ENCODE data around the gene SLC4A9. TPM values are rescaled to one million over a fixed set of nuclear protein-coding genes. Genes with fewer than 3 reads are reported as not detected.
"Not testable (repeated sequence)": the region's sequence is repeated elsewhere in the genome, so short reads cannot be mapped to it uniquely, and the experiment has no call there.

Gene SLC4A9
- total RNA-seq, 1 donor from 2014 or later, result 0.86 TPM

DNA sequence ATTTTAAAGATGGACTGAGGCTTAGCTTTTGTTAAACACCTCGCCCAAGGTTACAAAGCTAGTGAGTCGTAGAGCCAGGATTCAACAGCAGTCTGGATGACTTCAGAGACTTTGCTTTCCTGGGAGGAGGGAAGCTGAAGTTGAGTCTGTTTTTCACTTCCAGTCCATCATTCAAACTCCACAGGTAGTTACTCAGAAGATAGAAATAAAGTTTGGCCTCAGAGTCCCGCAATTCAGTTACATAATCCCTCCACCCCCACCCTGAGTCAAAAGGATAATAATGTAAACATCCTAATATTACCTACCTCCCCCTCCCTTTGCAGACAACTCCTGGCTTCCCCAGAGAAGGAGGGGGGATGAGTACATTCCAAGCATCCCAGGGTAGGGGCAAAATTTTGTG is 21.7 kb upstream of the SLC4A9 start:
- no peak for DNase-seq (ENCODE audit: low spot score)

DNA sequence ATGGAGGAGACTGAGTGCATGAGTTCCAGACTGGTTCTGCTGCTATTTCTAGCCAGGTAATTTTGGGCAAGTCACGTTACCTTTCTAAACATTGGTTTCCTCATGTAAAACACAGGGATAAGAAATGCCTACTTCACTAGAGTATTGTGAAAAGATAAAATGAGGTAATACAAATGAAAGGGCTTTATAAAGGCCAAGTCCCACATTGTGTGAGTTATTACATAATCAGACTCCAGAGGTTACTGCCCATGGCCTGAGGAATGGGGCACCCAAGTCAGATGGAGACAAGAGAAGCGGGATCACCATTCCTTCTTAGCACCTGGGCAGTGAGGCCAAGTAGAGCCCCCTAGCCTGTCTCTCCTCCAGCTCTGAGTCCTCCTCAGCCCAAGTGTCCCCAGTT is 21.1 kb upstream of the SLC4A9 start:
- no peak for DNase-seq (ENCODE audit: low spot score)

DNA sequence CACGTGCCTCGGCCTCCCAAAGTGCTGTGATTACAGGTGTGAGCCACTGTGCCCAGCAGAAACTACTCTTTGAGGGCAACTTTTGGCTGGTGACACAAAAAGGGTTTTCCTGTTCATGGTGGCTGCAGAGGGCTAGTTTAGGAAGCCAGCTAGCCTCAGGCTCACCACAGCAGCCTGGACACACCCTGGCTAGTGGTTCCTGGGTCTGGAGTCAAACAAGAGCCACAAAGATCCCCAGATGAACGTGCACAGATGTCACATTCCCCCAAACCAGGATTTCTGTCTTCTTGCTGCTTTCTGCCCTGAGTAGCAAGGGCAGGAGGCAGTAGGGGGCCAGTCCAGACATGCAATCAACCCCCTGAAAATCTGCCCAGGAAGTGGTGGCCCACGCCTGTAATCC is 20.4 kb upstream of the SLC4A9 start:
- DNase-seq (ENCODE audit: low spot score), result no peak

DNA sequence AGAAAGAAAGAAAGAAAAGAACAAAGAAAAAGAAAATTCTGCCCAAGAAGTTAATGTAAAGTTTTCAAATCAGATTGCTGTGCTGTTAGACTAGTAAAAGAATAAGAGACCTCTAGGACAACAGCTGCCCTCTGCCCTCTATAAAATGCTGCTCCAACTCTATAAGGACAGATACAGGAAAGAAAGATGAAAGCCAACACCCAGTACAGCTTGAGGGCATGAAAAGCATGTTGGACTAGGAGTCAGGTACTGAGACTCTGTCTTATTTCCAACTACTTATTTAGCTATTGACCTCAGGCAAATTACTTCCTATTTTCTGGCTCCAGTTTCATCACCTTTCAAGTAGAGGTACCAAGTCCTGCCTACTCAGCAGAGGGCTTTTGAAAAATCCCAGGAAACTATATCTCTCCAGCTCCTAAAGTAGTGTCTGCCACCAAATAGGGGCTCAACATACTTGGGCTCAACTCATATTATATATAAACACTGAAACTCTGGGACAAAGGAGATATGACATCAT is 19.3 kb upstream of the SLC4A9 start:
- DNase-seq (ENCODE audit: low spot score), result no peak

DNA sequence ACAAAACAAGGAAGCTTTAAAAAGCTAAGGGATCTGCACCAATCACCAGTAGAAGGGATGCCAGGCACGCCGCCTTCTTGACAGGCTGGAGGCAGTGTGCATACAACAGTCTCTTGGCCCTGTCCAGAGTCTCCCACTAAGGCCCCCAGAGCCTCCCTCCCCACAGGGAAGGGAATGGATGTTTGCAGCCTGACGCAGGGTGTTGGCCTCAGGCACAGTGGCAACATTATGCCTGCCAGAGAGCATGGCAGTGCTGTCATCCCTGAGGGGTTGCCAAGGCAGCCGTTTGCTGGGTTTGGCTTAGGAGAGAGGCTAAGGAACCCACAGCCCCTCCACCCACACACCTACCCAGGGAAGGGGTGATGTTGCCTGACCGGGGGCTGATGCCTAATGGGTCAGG is 18.4 kb upstream of the SLC4A9 start:
- peak; percentile 51 for DNase-seq (ENCODE audit: low spot score)

DNA sequence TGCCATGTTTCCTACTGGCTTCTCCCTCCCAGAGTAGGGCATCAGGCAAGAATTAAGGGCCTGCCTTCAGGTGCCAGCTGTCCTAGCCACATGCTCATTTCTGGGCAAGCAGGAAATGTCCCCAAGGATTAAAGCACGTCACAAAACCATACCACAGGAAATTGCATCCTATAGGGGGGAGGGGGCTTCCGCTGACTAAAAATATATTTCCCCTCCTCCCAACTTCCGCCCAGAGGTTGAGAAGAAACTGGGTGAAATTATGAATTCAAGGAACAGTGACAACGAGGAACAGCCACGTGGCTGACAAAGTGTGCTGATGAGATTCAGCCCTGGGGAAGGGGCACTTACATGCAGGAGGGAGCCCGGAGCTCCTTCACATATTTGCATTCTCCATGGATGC is 17.7 kb upstream of the SLC4A9 start:
- DNase-seq (ENCODE audit: low spot score), result peak; percentile 42

DNA sequence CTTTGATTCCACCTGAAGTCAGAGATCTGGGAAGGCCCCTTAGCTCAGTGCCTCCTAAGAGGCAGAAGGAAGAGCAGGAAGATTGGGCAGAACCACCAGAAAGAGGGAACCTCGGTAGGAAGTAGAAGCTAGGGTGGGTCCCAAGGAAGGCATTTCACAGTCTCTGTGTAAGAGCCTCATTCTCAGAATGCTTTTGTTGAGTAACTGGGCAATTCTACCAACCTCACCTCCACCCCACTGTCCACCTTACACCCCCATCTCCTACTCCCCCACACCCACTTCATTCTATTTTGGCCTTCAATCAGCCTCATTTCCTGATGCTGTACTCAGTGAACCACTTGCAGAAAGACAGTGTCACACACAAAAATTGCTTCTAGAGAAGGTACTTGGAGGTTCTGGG is 17.1 kb upstream of the SLC4A9 start:
- DNase-seq (ENCODE audit: low spot score), result no peak

DNA sequence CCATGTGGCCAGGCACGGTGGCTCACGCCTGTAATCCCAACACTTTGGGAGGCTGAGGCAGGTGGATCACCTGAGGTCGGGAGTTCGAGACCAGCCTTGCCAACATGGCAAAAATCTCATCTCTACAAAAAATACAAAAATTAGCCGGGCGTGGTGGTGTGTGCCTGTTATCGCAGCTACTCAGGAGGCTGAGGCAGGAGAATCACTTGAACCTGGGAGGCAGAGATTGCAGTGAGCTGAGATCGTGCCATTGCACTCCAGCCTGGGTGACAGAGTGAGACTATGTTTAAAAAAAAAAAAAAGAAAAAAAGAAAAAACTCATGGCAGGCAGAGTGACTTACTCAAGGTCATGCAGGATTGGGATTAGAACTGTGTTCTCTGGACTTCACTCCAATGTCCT is 16.1 kb upstream of the SLC4A9 start:
- DNase-seq (ENCODE audit: low spot score), result not testable (repeated sequence)

DNA sequence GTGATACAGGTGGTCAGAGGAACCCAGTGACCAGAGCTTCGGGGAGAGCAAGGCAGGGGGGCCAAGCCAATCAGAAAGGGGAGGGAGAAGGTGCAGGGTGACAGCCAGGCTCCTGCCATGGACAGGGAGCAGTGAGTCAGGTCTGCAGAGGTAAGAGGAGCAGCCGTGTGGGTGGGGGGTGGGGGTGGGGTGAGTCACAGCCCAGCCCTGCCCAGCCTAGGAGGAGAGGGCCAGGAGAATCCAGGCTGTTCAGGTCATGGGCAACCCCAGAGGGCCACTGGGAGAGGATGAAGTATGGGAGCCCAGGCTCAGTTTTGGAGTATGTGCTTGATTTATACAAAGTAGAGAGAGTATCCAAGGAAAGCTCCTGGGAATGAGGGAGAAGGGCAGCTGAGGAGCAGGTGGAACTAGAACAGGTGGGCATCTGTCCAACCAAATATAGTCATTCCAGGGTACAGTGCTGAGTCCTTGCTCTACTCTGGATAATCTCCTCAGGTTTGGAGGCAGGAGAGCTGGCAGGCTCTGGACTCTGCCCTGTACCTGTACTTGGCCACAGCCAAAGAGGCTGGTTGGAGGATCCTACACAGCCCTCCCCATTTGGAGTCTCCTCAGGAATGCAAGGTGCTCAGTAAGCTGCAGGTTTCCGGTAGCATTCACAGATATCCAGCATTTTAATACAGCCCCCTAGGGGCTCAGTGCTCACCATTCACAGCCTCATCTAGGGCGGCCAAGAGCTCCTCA is 15.1 kb upstream of the SLC4A9 start:
- DNase-seq (ENCODE audit: low spot score), result peak; percentile 61

DNA sequence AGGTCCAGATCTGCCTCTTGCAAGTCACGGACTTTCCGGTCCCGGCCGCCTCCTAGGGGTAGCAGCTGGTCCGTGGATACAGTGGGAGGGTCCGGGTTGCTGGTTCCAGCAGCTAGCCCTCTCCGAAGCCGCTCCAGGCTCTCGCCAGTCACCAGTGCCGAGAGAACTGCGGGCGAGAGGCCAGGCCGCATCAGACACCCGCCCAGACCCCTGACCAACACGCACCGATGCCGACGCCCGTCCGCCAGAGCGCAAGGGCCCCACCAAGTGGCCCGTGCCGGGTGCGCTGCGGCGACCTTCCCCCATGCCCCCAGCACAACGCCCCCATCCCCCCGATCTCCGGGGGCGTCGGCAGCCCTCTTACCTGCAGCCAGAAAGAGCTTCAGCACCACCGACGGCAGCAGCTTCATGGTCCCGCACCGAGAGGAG is 14.1 kb upstream of the SLC4A9 start:
- DNase-seq (ENCODE audit: low spot score), result peak; percentile 45

DNA sequence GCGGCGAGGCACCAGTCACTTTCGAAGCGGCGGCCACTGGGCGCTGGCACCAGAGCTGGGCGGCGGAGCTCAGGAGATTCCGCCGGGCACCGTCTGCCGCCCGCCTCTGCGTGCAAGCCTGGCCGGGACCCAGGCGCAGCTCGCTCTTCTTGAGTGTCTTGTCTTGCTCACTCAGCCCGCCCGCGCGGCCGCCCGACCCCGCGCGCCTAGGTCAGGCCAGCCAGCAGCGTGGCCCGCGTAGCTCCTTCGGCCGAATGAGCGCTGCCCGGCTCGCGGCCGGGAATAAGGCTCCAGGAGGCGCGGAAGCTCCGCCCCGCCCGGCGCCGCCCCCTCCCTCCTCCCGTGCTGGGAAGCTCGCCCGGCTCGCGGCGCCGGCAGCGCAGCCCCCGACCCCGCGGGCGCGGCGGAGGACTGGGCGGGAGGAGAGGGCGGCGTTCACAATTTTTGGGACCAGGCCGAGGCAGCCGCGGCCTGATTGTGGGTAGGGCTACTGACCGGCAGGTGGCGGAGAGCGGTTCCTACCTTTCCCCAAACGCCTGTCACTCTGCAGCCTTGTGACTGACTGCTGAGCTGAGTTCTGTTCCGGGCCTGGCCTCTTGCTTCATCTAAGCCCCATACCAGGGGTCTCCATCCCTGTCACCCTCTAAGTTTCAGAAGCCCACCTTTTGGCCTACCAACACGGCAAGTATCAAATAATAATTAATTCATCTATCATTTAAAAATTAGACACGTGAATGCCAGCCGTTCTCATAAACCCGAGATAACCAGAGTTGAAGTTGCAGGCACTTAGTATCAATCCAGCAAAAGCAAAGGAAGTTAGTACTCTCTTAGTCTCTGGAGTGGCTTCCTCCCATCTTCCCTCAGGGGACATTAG is 13.4 kb upstream of the SLC4A9 start, which contains the start of gene HBEGF:
HBEGF (minus strand) TSS at position 256 of the 874 bp plus-strand sequence. CDS start 275 bp downstream, outside the sequence.
- DNase-seq (ENCODE audit: low spot score), result peak; percentile 84

DNA sequence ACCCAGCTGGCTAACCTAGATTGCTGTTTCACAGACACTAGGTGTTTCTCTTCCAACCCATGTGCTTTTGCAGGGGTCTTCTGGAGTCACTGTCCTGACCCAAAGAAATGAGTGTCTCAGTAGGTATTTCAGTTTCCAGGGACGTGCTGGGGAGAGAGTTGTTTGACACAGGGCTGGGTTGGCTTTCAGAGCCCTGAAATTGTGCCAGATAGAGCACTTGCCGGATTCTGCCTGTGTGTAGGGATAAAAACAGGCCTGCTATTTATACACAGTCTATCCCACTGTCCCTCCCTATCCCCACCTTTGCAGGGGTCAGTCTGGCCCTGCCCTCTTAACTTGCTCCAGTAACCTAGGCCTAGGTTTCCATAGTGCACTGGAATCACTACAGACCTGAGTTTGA is 12.6 kb upstream of the SLC4A9 start:
- DNase-seq (ENCODE audit: low spot score), result no peak

DNA sequence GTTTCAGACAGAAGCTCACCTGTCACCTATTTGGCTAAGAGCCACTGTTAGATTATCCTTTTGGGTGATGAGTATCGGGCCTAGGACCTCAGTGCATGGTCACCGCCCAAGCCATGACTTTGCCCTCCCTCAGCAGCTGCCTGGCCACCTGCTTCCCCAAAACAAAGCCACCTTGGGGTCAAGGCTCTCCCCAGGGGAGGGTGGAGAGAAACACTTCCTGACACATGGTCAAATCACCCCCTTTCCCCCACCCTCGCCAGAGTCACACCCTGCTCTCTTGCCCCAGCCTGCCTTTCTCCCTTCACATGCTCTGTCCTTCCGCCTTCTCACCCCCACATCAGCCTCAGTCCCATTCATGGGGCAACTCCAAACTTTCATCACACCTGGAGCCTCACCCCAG is 11.9 kb upstream of the SLC4A9 start:
- no peak for DNase-seq (ENCODE audit: low spot score)

DNA sequence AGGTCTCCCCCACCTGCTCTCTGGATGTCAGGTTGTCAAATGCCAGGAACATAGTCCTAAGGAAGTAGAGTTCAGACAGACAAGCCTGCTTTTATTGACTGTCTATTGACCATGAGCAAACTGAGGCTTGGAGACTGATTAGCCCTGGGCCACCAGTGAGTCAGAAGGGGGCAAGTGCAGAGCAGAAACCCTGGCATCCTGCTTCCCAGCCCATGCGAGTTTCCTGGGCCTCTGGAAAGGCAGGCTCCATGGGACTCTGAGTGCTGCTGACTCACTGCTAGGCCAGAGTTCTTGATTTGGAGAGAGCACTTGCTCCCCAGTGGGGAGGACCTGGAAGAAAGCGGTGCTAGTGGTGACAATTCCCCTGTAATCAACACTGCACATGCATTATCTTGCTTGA is 10.8 kb upstream of the SLC4A9 start:
- DNase-seq (ENCODE audit: low spot score), result peak; percentile 49

DNA sequence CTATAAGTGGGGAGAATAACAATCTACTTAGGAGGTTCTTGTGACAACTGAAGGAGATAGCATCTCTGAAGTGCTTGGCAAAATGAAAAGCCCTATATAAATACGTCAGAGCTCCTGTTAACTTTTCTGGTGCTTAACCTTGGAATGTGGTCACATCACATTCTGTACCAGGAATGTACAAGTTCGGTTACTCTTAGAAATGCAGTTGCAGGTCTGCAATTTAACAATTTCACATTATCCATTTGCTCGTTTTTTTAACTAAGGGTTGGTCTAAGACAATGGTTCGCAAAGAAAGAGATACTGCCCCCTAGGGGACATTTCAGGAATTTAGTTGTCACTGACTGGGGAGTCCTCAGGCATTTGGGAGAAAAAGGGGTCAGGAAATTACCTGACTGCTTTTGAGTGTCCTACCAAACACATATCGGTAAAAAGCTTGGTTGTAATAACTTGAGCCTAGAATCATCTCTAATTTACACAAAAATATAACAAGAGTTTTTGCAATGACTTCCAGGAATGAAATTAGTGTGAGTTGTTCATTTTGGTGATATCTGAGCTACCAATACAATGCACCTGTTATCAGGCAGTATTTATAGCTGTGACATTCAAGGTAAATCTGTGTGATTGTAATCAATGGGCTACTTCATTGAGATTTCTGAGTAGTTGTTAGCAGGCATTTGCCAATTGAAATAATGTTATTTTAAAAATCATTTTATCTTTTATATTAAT is 8.2 kb upstream of the SLC4A9 start:
- peak; percentile 80 for DNase-seq (ENCODE audit: low spot score)

DNA sequence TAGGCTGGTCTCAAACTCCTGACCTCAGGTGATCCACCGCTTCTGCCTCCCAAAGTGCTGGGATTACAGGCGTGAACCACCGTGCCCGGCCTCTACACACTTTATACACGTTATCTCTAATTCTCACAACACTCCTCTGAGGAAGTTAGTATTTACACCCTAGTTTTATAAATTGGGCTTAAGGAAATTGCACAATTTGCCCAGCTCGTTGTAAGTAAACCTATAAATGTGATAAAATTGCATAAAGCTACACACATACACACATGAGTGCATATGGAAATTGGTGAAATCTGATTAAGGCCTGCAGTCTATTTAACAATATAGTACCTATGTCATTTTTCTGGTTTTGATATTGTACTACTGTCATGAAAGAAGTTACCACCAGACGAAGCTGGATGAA is 4.4 kb upstream of the SLC4A9 start:
- DNase-seq (ENCODE audit: low spot score), result no peak

DNA sequence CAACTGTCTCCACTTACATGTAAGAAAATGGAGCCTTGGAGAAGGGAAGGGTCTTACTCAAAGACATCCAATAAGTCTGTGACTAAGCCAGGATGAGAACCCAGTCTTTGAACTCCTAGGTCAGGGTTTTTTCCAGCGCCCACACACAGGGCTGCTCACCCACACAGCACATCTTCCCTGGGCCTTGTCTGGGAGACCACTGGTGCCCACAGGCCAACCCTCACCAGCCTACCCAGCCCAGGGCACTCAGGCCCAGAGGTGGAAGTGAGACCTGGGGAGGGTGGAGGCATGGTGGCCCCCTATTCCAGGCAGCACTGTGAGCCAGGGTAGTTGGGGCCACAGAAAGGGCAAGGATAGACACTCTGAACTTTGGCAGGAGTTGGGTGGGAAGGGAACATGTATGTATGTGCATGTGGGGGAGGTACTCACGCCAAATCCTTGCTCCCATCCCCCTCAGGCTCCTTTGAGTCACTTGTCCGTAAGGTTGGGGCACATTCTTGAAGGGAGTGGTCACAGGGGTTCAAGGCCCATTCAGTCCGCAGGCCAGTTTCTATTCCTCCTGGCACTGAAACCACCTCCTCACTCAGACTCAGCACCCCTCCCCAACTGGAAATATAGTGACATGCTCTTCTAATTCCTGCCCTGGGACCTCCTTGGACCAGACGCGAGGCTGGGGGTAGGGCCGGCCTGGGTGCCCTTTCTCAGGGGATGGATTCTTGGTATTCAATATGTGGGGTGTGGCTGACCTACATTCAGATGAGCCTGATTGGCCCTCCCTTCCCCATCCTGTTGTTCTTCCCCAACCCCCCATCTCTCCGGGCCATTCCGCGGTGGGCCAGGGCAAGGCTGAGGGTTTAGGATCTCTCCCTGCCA is 2.9 kb upstream of the SLC4A9 start:
- no peak for DNase-seq (ENCODE audit: low spot score)

DNA sequence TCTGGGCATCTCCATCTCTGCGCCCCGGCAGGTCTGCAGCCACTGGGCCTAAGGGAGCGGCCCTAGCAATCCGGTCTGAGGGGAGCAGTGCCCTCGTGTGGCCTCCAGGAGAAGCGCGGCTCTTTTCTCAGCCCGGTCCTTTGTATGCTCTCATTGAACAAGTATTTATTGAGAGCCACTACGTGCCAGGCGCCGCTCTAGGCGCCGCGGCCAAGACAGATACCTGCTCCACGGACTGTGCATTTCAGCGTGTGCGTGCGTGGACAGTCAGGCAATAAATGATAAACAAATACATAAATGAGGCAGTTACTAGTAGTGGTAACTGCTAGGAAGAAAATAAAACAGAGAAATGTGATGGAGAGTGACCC is 2.3 kb upstream of the SLC4A9 start:
- peak; percentile 92 for DNase-seq (ENCODE audit: low spot score)

DNA sequence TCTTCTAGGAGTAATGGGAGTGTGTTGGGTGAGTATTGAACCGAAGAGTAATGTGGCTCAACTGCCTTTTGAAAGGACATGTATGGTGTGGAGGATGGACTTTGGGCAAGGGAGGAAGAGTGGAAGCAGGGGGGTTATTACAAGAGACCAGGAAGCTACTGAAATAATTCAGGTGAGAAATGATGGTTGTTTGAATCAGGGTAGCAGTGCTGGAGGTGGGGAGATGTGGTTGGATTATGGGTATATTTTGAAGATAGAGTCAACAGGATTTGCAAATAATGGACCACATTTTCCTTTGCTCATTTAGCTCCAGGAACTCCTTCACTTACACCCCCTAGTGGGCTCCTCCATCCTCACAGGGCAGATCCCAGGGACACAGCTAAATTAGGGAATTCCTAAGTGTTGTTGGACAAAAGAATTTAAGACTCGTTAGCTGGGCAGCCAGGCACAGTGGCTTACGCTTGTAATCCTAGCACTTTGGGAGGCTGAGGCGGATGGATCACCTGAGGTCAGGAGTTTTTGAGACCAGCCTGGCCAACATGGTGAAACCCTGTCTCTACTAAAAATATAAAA is 1.2 kb upstream of the SLC4A9 start:
- DNase-seq (ENCODE audit: low spot score), result no peak

DNA sequence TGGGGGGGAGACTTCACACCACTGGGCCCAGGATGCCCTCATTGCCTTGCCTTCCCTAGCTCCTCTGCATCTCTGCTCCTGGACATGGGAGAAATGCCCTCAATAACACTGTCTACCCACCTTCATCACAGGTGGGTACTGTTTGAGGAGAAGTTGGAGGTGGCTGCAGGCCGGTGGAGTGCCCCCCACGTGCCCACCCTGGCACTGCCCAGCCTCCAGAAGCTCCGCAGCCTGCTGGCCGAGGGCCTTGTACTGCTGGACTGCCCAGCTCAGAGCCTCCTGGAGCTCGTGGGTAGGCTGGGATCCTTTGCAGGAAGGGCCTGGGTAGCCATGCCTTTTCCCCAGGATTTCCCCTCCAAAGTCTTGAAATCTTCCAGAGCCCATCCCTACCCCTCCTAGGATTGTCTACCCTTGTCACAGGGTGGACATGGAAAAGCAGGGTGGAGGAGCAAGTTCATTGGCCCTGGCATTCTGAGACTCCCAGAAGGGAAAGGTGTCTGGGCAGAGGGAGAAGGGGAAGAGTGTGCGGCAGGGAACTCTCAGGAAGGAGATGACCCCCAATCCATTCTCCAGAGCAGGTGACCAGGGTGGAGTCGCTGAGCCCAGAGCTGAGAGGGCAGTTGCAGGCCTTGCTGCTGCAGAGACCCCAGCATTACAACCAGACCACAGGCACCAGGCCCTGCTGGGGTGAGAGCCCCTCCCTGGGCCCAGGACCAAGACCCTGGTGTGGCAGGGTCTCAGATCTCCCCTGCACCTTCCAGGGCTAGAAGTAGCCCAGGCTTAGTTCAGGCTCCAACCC is 886 bp downstream of the SLC4A9 start:
- no peak for DNase-seq (ENCODE audit: low spot score)

Measured in mucosa of gallbladder (tissue), 1 donor.